Smooth muscle cell (in vitro differentiated cells): ENCODE measurements around the gene BTBD8. TPM values are rescaled to one million over a fixed set of nuclear protein-coding genes. Genes with fewer than 3 reads are reported as not detected.
A peak's percentile ranks its signal among the peaks of the same experiment; 100 is the strongest.

Experiments used
- DNase-seq: peaks from one replicate; lab custom pipeline; 2025; ENCODE audit not compliant: unreplicated experiment; lab: John Stamatoyannopoulos, UW
- H2AFZ ChIP-seq: fragments of 200-600 bp; sonication (generic); 2 replicates; pipeline ENCODE4 v1.6.0; 2016; ENCODE audit warnings: antibody characterized with exemption, low read depth, mild to moderate bottlenecking
- H3F3A ChIP-seq: fragments of 200-600 bp; sonication (generic); 2 replicates; pipeline ENCODE4 v1.6.0; 2017; ENCODE audit warnings: antibody characterized with exemption, low read depth
- H3K27ac ChIP-seq: fragments of 200-600 bp; sonication (generic); 2 replicates; pipeline ENCODE4 v1.5.1; 2016; ENCODE audit warnings: low read depth, mild to moderate bottlenecking
- H3K27me3 ChIP-seq: fragments of 200-600 bp; sonication (generic); 2 replicates; pipeline ENCODE4 v1.6.1; 2016; ENCODE audit warnings: low read depth, mild to moderate bottlenecking
- H3K36me3 ChIP-seq: fragments of 200-600 bp; sonication (generic); 2 replicates; pipeline ENCODE4 v1.5.1; 2016; ENCODE audit warnings: low read depth
- H3K4me1 ChIP-seq: fragments of 200-600 bp; sonication (generic); 2 replicates; pipeline ENCODE4 v1.5.1; 2016; ENCODE audit warnings: low read depth
- H3K4me2 ChIP-seq: fragments of 200-600 bp; sonication (generic); 2 replicates; pipeline ENCODE4 v1.6.0; 2016; ENCODE audit warnings: mild to moderate bottlenecking
- H3K4me3 ChIP-seq: fragments of 200-600 bp; sonication (generic); 2 replicates; pipeline ENCODE4 v1.5.1; 2016; ENCODE audit warnings: mild to moderate bottlenecking
- H3K79me2 ChIP-seq: fragments of 200-600 bp; sonication (generic); 2 replicates; pipeline ENCODE4 v1.6.0; 2016; ENCODE audit warnings: low read depth, mild to moderate bottlenecking
- H3K9ac ChIP-seq: fragments of 200-600 bp; sonication (generic); 2 replicates; pipeline ENCODE4 v1.6.0; 2016; ENCODE audit warnings: low read depth
- H3K9me3 ChIP-seq: fragments of 200-600 bp; sonication (generic); replicated peaks from 2 replicates; pipeline ENCODE4 v1.5.1; 2016; ENCODE audit warnings: low read depth
- H4K20me1 ChIP-seq: fragments of 200-600 bp; sonication (generic); 2 replicates; pipeline ENCODE4 v1.6.0; 2016; ENCODE audit warnings: low read depth
- CTCF ChIP-seq: fragments of 200-600 bp; sonication (generic); IDR thresholded peaks from 2 replicates; pipeline ENCODE4 v1.5.1; 2017; ENCODE audit warnings: borderline replicate concordance, mild to moderate bottlenecking, antibody characterized with exemption; ENCODE audit not compliant: insufficient read depth, poor library complexity, severe bottlenecking
- WGBS: methylation state at CpG from one replicate; pipeline ENCODE4 v1.1.7; 2016; ENCODE audit warnings: low lambda C conversion rate; 5-methylcytosine and 5-hydroxymethylcytosine counted together
- polyA plus RNA-seq: library from polyadenylated mRNA; unstranded; fragments of >200 nt; fragmentation: Nextera tagmentation; extraction: Ambion mirVana; gene quantifications from 2 replicates; pipeline ENCODE4 v1.2.1, GENCODE V29; 2016
- total RNA-seq: library from RNA; depleted of rRNA; stranded (reverse); fragments of >200 nt; gene quantifications from 2 replicates; pipeline ENCODE4 v1.2.3, GENCODE V29; 2014

BTBD8 gene
- total and polyA plus RNA-seq, 2 experiments from 2014 or later: 1.6 to 4.9 TPM

GRCh38 chr1:92169214-92170005, 89.3 kb downstream of the BTBD8 start:
- WGBS: 95% methylated on average over 2 of the region's 2 CpGs
- Histone ChIP-seq H3K4me2 (no peak overlapping the region), H3F3A (no peaks in the 10 kb centered on the region), H3K27ac (no peak overlapping the region), H3K4me1 (no peaks in the 10 kb centered on the region), H3K27me3 (no peaks in the 10 kb centered on the region), H3K36me3 (no peaks in the 10 kb centered on the region), H2AFZ (no peak overlapping the region), H3K9ac (no peak overlapping the region), H3K9me3 (no peaks in the 10 kb centered on the region), H4K20me1 (no peaks in the 10 kb centered on the region), H3K79me2 (no peaks in the 10 kb centered on the region), H3K4me3 (no peak overlapping the region)
- DNase-seq: no peak
- no peak for TF ChIP-seq CTCF

- 58% methylated on average over 1 of the region's 1 CpG for WGBS
- TF ChIP-seq CTCF: no peak
- Histone ChIP-seq H3K79me2 (no peaks in the 10 kb centered on the region), H3K9me3 (no peaks in the 10 kb centered on the region), H3K9ac (no peak overlapping the region), H3K4me3 (no peak overlapping the region), H3K27me3 (no peaks in the 10 kb centered on the region), H4K20me1 (no peaks in the 10 kb centered on the region), H3K4me2 (peak overlapping the region; percentile 21), H3K36me3 (no peaks in the 10 kb centered on the region), H2AFZ (no peak overlapping the region), H3F3A (no peaks in the 10 kb centered on the region), H3K4me1 (no peaks in the 10 kb centered on the region), H3K27ac (no peak overlapping the region)
- DNase-seq: no peak
These were observed 104.5 kb downstream of the BTBD8 start for GRCh38 chr1:92184632-92185031.

- Histone ChIP-seq H3K4me1 (no peaks in the 10 kb centered on the region), H3K9ac (no peak overlapping the region), H3K27me3 (no peaks in the 10 kb centered on the region), H3K9me3 (no peaks in the 10 kb centered on the region), H3F3A (no peaks in the 10 kb centered on the region), H3K4me2 (no peak overlapping the region), H3K27ac (no peak overlapping the region), H3K79me2 (no peaks in the 10 kb centered on the region), H4K20me1 (no peaks in the 10 kb centered on the region), H2AFZ (no peak overlapping the region), H3K36me3 (no peaks in the 10 kb centered on the region), H3K4me3 (no peak overlapping the region)
- no peak for DNase-seq
- TF ChIP-seq CTCF: no peak
- 89% methylated on average over 1 of the region's 1 CpG for WGBS
These were observed 105.9 kb downstream of the BTBD8 start for GRCh38 chr1:92186081-92186480.
